GM23248 (cell line): ENCODE data around the gene EI24. TPM values are rescaled to one million over a fixed set of nuclear protein-coding genes. Genes with fewer than 3 reads are reported as not detected.

Source experiments
- DNase-seq: peaks from one replicate; pipeline ENCODE4 v3.0.0-alpha.2; 2015
- H2AFZ ChIP-seq: fragments of 200-600 bp; sonication (generic); 2 replicates; pipeline ENCODE4 v1.6.1; 2016; ENCODE audit warnings: antibody characterized with exemption
- H3F3A ChIP-seq: fragments of 200-600 bp; sonication (generic); 2 replicates; pipeline ENCODE4 v1.6.1; 2016; ENCODE audit warnings: mild to moderate bottlenecking, antibody characterized with exemption, mixed run types; ENCODE audit not compliant: insufficient read depth
- H3K27ac ChIP-seq: fragments of 200-600 bp; sonication (generic); 2 replicates; pipeline ENCODE4 v1.5.1; 2016; ENCODE audit warnings: mild to moderate bottlenecking
- H3K27me3 ChIP-seq: fragments of 200-600 bp; sonication (generic); replicated peaks from 2 replicates; pipeline ENCODE4 v1.6.1; 2016; ENCODE audit warnings: mild to moderate bottlenecking; ENCODE audit not compliant: insufficient read depth
- H3K36me3 ChIP-seq: fragments of 200-600 bp; sonication (generic); 2 replicates; pipeline ENCODE4 v1.6.1; 2016; ENCODE audit warnings: low read depth, mild to moderate bottlenecking
- H3K4me1 ChIP-seq: fragments of 200-600 bp; sonication (generic); 2 replicates; pipeline ENCODE4 v1.6.1; 2016; ENCODE audit warnings: mild to moderate bottlenecking; ENCODE audit not compliant: insufficient read depth
- H3K4me2 ChIP-seq: fragments of 200-600 bp; sonication (generic); one replicate; pipeline ENCODE4 v1.6.1; 2016; ENCODE audit warnings: mild to moderate bottlenecking; ENCODE audit not compliant: unreplicated experiment
- H3K4me3 ChIP-seq: fragments of 200-600 bp; sonication (generic); 2 replicates; pipeline ENCODE4 v1.5.1; 2016; ENCODE audit warnings: mild to moderate bottlenecking
- H3K79me2 ChIP-seq: fragments of 200-600 bp; sonication (generic); 2 replicates; pipeline ENCODE4 v1.6.1; 2016; ENCODE audit warnings: mild to moderate bottlenecking; ENCODE audit not compliant: insufficient read depth
- H3K9ac ChIP-seq: fragments of 200-600 bp; sonication (generic); 2 replicates; pipeline ENCODE4 v1.6.1; 2016; ENCODE audit warnings: mild to moderate bottlenecking
- H3K9me2 ChIP-seq: fragments of 200-600 bp; sonication (generic); 2 replicates; pipeline ENCODE4 v1.6.1; 2016; ENCODE audit warnings: mixed run types, mild to moderate bottlenecking, moderate library complexity; ENCODE audit not compliant: insufficient read depth
- H3K9me3 ChIP-seq: fragments of 200-600 bp; sonication (generic); one replicate; pipeline ENCODE4 v1.6.1; 2017; ENCODE audit warnings: low read depth
- H4K20me1 ChIP-seq: fragments of 200-600 bp; sonication (generic); 2 replicates; pipeline ENCODE4 v1.6.0; 2016; ENCODE audit not compliant: insufficient read depth
- EZH2 ChIP-seq: fragments of 200-600 bp; sonication (generic); IDR thresholded peaks from 2 replicates; pipeline ENCODE4 v1.6.1; 2018; ENCODE audit warnings: antibody characterized with exemption, mild to moderate bottlenecking; ENCODE audit not compliant: insufficient read depth, poor library complexity, severe bottlenecking
- EZH2phosphoT487 ChIP-seq: fragments of 200-600 bp; sonication (generic); IDR thresholded peaks from 2 replicates; pipeline ENCODE4 v1.6.1; 2018; ENCODE audit warnings: antibody characterized with exemption, moderate library complexity, mild to moderate bottlenecking, low read depth; ENCODE audit not compliant: insufficient read depth
- WGBS, 2 experiments: methylation state at CpG; one replicate each; pipeline ENCODE4 v1.1.6; 2015 to 2017; ENCODE audit warnings: low lambda C conversion rate in 2 of 2, low coverage in 1 of 2; ENCODE audit errors: missing lambda C conversion rate in 2 of 2; 5-methylcytosine and 5-hydroxymethylcytosine counted together
- in situ Hi-C: fragments of 300-500 bp; cut with MboI; formaldehyde crosslinking; loops from 2 replicates; pipeline ENCODE4 v1.15.0; 2020
- polyA plus RNA-seq: library from polyadenylated mRNA; unstranded; fragments of >200 nt; fragmentation: Nextera tagmentation; extraction: Ambion mirVana; gene quantifications from 2 replicates; pipeline ENCODE4 v1.2.1, GENCODE V29; 2016
- total RNA-seq: library from RNA; depleted of rRNA; stranded (reverse); fragments of >200 nt; shearing (Covaris generic); gene quantifications from 2 replicates; pipeline ENCODE4 v1.2.3, GENCODE V29; 2014

EI24 gene
- total and polyA plus RNA-seq, 2 experiments from 2014 or later: 139 to 145 TPM

DNA sequence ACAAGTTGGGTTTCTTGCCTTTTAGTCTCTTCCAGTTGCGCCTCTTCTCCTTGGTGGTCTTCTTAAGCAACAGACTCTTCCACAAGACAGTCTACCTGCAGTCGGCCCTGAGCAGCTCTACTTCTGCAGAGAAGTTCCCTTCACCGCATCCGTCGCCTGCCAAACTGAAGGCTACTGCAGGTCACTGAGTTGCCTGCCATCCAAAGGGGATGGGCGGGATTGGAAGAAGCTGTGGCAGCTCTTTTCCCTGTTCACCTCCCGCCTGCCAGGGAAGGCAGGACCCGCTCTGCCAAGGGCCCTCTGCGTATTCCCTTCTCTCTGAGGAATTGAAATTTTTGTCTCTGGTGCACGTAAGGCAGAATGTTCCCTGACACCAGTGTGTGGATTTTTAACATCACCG, 14.2 kb downstream of the EI24 start:
- Histone ChIP-seq H2AFZ (no peak overlapping the region), H3K36me3 (peaks cover 40% of the 10 kb centered on the region), H4K20me1 (no peaks in the 10 kb centered on the region), H3K4me3 (no peak overlapping the region), H3K9me2 (no peaks in the 10 kb centered on the region), H3K9ac (no peak overlapping the region), H3K4me2 (no peak overlapping the region), H3K9me3 (no peaks in the 10 kb centered on the region), H3K27ac (no peak overlapping the region), H3K27me3 (no peaks in the 10 kb centered on the region), H3F3A (peaks cover 7% of the 10 kb centered on the region; the same call in 1 of the 2 replicates), H3K79me2 (no peaks in the 10 kb centered on the region), H3K4me1 (no peaks in the 10 kb centered on the region)
- 96% methylated on average over 11 of the region's 11 CpGs for whole genome bisulfite sequencing, 2 experiments
- TF ChIP-seq EZH2: no peak
- no peak for TF ChIP-seq EZH2phosphoT487
- no peak for DNase-seq
- in situ Hi-C loops: no loop called here

DNA sequence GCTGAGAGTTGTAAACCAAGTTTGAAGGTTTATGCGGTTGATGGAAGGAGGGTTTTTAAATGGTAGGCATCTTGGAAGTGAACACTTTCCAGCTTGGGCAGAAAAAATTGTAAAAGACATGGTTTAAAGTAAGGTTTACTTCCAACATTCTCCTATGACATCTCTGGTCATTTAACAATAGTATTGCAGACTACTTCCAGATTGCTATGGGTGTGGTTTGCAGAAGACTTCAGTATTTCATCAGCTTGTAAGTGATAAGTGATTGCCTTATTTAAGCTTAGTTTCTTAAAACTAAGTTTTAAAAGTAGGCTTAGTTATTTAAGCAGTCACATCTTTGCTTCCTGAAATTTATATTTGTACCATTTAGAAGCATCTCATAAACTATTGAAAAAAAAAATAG, 16.2 kb downstream of the EI24 start:
- Histone ChIP-seq H3K4me1 (no peaks in the 10 kb centered on the region), H3K27ac (no peak overlapping the region), H2AFZ (no peak overlapping the region), H3K79me2 (no peaks in the 10 kb centered on the region; the same call in 1 of the 2 replicates), H3K9me2 (no peaks in the 10 kb centered on the region), H4K20me1 (no peaks in the 10 kb centered on the region), H3K9me3 (no peaks in the 10 kb centered on the region), H3K4me3 (no peak overlapping the region), H3K4me2 (no peak overlapping the region), H3K36me3 (peaks cover 25% of the 10 kb centered on the region), H3K9ac (no peak overlapping the region), H3K27me3 (no peaks in the 10 kb centered on the region), H3F3A (peaks cover 13% of the 10 kb centered on the region; the same call in 1 of the 2 replicates)
- in situ Hi-C loops: no loop called here
- 65 to 73% methylated on average over 1 of the region's 1 CpG for WGBS, 2 experiments
- TF ChIP-seq EZH2phosphoT487 (no peak), EZH2 (no peak)
- DNase-seq: no peak

DNA sequence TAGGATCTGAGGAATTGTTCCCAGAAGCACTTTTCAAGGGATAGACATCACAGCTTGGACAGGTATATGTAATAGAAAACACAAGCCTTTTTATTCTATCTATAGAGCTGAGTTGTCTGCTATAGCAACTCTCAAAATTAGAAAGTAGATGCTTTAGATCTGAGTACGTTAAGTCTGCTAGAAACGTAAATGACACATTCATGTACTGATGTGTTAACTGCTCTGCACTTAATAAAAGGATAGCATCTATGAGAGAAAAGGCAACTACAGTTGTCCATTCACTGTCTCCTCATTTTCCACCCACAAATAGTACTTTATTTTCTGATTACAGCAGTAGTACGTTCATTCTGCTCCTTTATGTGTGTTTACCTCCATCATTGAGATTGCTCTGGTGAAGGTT, 17.3 kb downstream of the EI24 start:
- Histone ChIP-seq H4K20me1 (no peaks in the 10 kb centered on the region), H3K27ac (no peak overlapping the region), H3K9me2 (no peaks in the 10 kb centered on the region), H3K9ac (no peak overlapping the region), H3K9me3 (no peaks in the 10 kb centered on the region), H3F3A (peaks cover 17% of the 10 kb centered on the region; the same call in 1 of the 2 replicates), H3K36me3 (peaks cover 19% of the 10 kb centered on the region; the same call in 1 of the 2 replicates), H2AFZ (no peak overlapping the region), H3K27me3 (no peaks in the 10 kb centered on the region), H3K4me1 (peaks cover 6% of the 10 kb centered on the region), H3K4me2 (no peak overlapping the region), H3K4me3 (no peak overlapping the region), H3K79me2 (peaks cover 11% of the 10 kb centered on the region; the same call in 1 of the 2 replicates)
- in situ Hi-C loops: no loop called here
- WGBS, 2 experiments: 37 to 43% methylated on average over 3 of the region's 3 CpGs
- TF ChIP-seq EZH2: no peak
- TF ChIP-seq EZH2phosphoT487: no peak
- no peak for DNase-seq

DNA sequence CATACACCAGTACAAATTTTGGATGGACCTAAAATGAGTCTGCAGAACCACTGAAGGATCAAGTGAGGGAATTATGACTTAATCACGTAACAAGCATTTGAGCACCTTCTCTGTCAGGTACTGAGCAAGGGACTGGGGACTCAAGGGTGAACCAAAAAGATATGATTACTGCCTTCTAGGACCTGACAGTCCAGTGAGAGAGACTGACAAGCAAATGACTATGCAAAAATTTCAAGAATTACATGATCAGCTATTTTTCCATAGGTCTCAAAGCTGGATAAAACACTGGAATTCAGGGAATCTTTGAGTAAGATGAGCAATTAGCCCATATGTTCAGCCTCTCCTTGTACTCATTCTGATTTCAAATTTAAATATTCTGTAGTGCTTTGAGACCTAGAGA, 18.2 kb downstream of the EI24 start:
- in situ Hi-C loops: no loop called here
- Histone ChIP-seq H3K4me1 (peaks cover 6% of the 10 kb centered on the region), H3K36me3 (peaks cover 13% of the 10 kb centered on the region; the same call in 1 of the 2 replicates), H3F3A (peaks cover 17% of the 10 kb centered on the region; the same call in 1 of the 2 replicates), H3K27me3 (no peaks in the 10 kb centered on the region), H3K4me2 (no peak overlapping the region), H3K9ac (no peak overlapping the region), H3K9me3 (no peaks in the 10 kb centered on the region), H2AFZ (no peak overlapping the region), H3K4me3 (no peak overlapping the region), H3K9me2 (no peaks in the 10 kb centered on the region), H4K20me1 (no peaks in the 10 kb centered on the region), H3K79me2 (peaks cover 11% of the 10 kb centered on the region; the same call in 1 of the 2 replicates), H3K27ac (no peak overlapping the region)
- no peak for TF ChIP-seq EZH2phosphoT487
- no peak for TF ChIP-seq EZH2
- no peak for DNase-seq
- WGBS, 2 experiments: 100% methylated on average over 1 of the region's 1 CpG
